Erythroblast (primary cell): Measurements from ENCODE around the gene NME2.

Experiments
- GATA1 ChIP-seq: IDR thresholded peaks from 2 replicates; pipeline ENCODE4 v1.6.1; 2011; ENCODE audit warnings: low read depth, mild to moderate bottlenecking, control low read depth, low read length, moderate library complexity
- POLR2A ChIP-seq: IDR thresholded peaks from 2 replicates; pipeline ENCODE4 v1.6.1; 2011; ENCODE audit warnings: mild to moderate bottlenecking, low read length

- TF ChIP-seq POLR2A = no peak
- no peak for TF ChIP-seq GATA1
Observed at GRCh38 chr17:51124640-51125503, 41.3 kb upstream of the NME2 start.
